GM12891 (cell line): ENCODE results near the gene MYF6. TPM values are rescaled to one million over a fixed set of nuclear protein-coding genes. Genes with fewer than 3 reads are reported as not detected.
"Not testable (repeated sequence)": the region's sequence is repeated elsewhere in the genome, so short reads cannot be mapped to it uniquely, and the experiment has no call there.

Experiments used
- DNase-seq: peaks from one replicate; pipeline ENCODE4 v3.0.0; 2011; ENCODE audit warnings: low spot score; ENCODE audit not compliant: insufficient read length
- FAIRE-seq: peaks from 2 replicates; lab custom pipeline; 2011; peaks lifted over from hg19 to GRCh38; lab: Jason Lieb, UNC
- PAX5 ChIP-seq: IDR thresholded peaks from 2 replicates; pipeline ENCODE4 v1.6.1; 2011; ENCODE audit warnings: low read length, moderate library complexity, mild to moderate bottlenecking; ENCODE audit not compliant: insufficient read depth, severe bottlenecking
- POLR2A ChIP-seq: IDR thresholded peaks from 2 replicates; pipeline ENCODE4 v1.6.1; 2011; ENCODE audit warnings: low read depth, low read length, control low read depth
- POLR2AphosphoS5 ChIP-seq: IDR thresholded peaks from 2 replicates; pipeline ENCODE4 v1.6.1; 2011; ENCODE audit warnings: low read depth, low read length, control low read depth
- POU2F2 ChIP-seq: IDR thresholded peaks from 2 replicates; pipeline ENCODE4 v1.6.1; 2011; ENCODE audit warnings: low read depth, mild to moderate bottlenecking, control low read depth, low read length, moderate library complexity
- SPI1 ChIP-seq: IDR thresholded peaks from 2 replicates; pipeline ENCODE4 v1.6.1; 2011; ENCODE audit warnings: low read depth, low read length, control low read depth
- TAF1 ChIP-seq: IDR thresholded peaks from 2 replicates; pipeline ENCODE4 v1.6.1; 2011; ENCODE audit warnings: low read depth, low read length, control low read depth
- polyA plus RNA-seq: library from polyadenylated mRNA; unstranded; fragments of >200 nt; gene quantifications from one replicate; pipeline ENCODE4 v1.2.1, GENCODE V29; 2012; ENCODE audit warnings: low read depth, missing spikeins, inconsistent platforms; ENCODE audit not compliant: missing spikeins

The MYF6 gene
- polyA plus RNA-seq: not detected

DNA sequence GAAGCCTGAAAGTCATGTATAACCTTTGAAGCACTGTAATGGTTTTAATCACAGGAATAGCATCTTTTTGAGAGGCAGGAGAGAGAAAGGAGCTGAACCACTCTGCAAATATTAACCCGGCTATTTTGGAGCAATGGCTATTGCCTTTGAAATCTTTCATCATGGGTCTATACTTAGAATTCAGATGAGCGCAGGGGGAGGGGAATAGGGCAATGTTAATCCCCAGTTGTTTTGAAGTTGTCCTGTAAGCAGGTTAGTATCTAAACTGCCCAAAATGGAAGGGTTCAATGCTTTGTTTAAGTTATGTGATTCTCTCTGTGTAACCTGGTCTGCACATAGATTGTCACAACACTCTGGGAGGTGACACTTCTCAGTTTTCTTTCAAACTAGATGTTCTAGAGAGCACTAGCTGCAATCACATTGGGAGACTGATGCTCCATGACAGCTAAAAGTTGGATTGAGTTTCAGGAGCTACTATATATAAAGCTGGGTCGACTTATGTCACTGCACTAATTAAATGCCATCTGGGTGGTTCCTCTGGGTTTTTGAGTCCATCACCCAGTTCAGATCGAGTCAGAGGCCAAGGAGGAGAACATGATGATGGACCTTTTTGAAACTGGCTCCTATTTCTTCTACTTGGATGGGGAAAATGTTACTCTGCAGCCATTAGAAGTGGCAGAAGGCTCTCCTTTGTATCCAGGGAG lies at the start of gene MYF6:
Gene MYF6 (plus strand): TSS at position 509 of the 704 bp plus-strand sequence. CDS start 86 bp downstream, at position 595.
- DNase-seq (no peak), FAIRE-seq (no peak)
- TF ChIP-seq POLR2A (no peak), PAX5 (no peak), POU2F2 (no peak), TAF1 (no peak), SPI1 (no peak)

DNA sequence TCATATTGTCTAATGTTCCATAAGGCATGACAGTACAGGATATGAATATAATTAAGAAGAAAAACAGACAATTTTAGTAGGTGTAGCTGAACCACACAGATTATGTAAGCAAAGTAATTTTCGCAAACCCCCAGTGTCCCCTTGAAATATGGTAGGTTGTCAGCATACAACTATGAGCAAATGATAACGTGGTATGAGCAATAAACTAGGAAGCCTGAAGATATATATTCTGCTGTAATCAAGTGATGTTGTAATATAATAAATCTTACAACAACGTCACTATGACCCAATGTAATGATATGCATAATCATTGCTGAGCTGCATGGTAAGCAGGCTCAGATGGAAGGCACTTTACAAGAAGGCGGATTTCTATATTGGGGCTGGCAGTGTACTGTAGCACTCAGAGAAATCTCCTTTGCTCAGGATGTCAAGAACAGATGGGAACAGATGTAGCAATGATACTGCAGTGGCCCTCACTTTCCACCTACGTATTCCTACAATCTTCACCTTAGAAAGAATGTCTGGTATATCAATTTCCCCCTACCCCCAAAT lies 47.8 kb upstream of the MYF6 start:
- no peak for FAIRE-seq
- no peak for TF ChIP-seq TAF1
- DNase-seq: no peak

DNA sequence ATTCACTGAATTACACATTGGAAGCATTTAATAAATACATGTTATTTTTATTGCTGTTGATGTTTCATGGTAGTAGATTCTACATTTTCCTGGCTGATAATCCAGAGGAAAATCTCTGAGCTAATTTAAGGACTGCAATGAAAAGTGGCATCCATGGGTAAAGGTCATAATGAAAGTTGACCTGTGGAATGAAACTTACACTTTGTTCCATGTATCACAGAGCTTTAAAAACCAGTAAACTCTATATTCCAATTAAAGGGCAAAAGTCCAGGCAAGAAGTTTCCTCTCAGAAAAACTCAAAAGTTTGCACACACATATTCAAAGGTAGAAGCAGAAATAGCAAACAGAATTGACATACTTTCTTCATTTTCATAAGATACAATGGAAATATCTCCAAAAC lies 44.8 kb upstream of the MYF6 start:
- DNase-seq (no peak), FAIRE-seq (no peak)
- TF ChIP-seq POU2F2 (no peak), PAX5 (no peak), POLR2A (no peak), POLR2AphosphoS5 (no peak)

DNA sequence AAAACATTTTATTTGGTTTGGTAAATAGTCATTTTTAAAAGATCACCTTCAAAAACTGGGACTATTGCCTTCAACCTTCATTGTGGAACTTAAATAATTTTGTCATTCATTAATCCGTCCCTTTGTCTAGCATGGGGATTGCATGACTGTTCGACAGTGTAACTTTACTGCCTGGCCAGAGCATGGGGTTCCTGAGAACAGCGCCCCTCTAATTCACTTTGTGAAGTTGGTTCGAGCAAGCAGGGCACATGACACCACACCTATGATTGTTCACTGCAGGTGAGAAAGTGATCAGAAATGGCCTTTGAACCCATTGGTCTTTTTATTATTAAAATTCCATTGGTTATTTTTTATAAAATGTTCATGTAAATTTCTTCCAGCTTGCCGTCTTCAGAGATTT lies 37.2 kb upstream of the MYF6 start:
- FAIRE-seq (no peak), DNase-seq (no peak)
- no peak for TF ChIP-seq POLR2AphosphoS5
- TF ChIP-seq PAX5: no peak
- no peak for TF ChIP-seq POU2F2
- TF ChIP-seq TAF1: no peak
- no peak for TF ChIP-seq POLR2A
- no peak for TF ChIP-seq SPI1

DNA sequence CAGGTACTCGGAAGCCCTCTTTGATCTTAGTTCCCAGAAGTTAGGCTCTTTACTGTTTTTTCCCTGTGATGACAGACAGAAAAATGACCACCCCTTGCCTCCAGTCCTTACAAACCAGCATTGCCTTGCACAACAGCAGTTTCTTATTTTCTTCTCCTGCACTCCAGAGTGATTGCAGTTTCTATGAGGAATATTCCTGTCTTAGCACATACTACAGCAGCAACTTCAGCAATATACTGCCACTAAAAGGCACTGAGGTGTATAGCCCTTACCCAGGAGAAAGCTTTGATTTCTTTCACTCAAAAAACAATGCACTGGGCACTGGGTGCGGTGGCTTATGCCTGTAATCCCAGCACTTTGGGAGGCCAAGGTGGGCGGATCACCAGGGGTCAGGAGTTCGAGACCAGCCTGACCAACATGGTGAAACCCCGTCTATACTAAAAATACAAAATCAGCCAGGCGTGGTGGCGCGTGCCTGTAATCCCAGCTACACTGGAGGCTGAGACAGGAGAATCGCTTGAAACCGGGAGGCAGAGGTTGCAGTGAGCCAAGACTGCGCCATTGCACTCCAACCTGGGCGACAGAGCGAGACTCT lies 31.3 kb upstream of the MYF6 start:
- FAIRE-seq, DNase-seq: not testable (repeated sequence)

DNA sequence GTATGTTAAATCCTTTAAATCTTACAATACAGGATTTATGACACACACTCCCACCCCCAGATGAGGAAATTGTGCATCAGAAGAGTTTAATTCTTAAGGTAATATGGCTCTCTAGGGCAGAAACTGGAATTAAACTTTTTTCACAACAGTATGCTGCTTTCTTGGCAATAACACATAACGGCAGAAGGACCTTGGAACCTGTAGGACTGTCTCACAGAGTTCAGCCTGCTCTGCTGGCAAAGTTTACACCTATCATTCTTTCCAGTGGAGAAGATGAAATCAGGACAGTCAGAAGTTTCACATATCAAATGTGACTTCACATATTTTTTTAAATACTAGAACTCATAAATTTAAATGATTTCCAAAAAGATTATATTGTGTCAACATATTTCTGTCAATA lies 30.6 kb upstream of the MYF6 start:
- DNase-seq: no peak
- TF ChIP-seq POU2F2: no peak
- no peak for TF ChIP-seq POLR2AphosphoS5
- TF ChIP-seq PAX5: no peak
- TF ChIP-seq TAF1: no peak
- no peak for TF ChIP-seq SPI1
- no peak for TF ChIP-seq POLR2A
- FAIRE-seq: no peak

DNA sequence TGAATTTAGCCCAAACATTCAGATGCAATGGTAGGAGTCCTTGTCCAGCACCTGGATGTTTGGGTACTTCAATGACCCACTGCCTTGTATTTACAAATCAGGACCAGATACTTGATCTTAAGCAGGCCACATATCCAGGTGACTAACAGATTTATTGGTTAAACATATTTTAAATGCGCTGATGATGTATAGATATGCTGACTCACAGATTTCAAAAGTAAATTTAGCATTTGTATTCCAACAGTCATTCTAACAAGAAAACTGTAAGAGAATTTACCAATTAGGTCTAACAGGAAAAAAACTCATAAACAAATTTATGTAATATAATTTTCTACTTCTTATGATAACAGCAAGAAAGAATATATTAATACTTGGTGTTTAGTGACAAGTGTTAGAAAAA lies 29.4 kb upstream of the MYF6 start:
- DNase-seq: no peak
- no peak for TF ChIP-seq TAF1
- TF ChIP-seq POLR2A: no peak
- TF ChIP-seq POLR2AphosphoS5: no peak
- TF ChIP-seq POU2F2: no peak
- TF ChIP-seq PAX5: no peak
- TF ChIP-seq SPI1: no peak
- no peak for FAIRE-seq

DNA sequence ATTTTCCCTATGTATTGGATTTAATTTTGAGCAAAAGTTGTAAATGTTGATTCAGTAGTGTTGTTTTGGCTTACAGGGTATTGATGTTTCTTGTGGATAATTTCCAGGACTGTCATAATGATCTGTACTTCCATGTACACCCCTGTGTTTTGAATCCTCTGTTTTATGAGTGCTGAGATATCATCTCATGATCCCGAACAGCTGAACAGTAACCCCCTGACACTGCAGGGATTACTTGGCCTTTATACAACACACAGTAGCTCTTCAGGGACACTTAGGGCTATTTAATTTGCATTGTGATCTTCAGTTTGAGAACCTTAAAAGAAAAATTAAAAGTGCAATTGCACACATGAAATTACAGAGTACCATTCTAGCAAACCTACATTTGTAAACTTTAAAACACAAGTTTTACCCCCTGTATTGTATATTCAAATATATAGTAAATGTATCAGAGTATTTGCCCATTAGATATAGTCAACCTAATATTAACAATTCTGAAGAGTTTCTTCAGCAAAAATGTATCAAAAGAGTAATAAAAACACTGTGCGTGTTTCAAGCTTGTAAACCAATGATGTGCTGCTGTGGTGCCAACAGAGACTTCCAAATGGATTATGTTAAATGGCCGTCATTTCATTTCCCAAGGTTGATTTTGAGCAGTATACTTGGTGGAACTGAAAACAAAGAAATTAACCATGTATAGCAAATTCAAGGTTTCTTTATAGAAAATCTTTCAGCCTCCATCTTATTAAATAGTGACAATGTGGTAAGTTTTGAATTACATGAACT lies 27.9 kb upstream of the MYF6 start:
- FAIRE-seq (no peak), DNase-seq (no peak)
- TF ChIP-seq POLR2AphosphoS5 (no peak), PAX5 (no peak), POU2F2 (no peak), POLR2A (no peak), SPI1 (no peak), TAF1 (no peak)

DNA sequence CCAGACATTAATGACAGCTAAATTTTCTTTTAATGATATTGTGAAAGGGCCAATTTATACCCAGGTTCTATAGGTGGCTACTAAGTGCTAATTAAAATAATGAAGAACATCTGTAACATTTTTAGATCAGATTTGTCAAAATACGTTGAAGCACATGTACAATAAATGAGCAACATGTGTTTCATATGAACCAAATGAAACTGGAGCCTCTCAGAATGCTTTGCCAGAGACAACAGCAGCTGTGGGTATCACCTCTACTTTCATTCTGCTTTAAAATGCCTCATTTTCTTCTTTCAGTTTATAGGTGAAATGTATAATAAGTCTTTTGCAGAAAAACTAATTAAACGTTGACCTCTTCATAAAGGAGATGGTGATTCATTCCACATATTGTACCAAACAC lies 26.1 kb upstream of the MYF6 start:
- DNase-seq (no peak), FAIRE-seq (no peak)
- TF ChIP-seq POLR2AphosphoS5 (no peak), PAX5 (no peak), POLR2A (no peak), POU2F2 (no peak), SPI1 (no peak), TAF1 (no peak)

DNA sequence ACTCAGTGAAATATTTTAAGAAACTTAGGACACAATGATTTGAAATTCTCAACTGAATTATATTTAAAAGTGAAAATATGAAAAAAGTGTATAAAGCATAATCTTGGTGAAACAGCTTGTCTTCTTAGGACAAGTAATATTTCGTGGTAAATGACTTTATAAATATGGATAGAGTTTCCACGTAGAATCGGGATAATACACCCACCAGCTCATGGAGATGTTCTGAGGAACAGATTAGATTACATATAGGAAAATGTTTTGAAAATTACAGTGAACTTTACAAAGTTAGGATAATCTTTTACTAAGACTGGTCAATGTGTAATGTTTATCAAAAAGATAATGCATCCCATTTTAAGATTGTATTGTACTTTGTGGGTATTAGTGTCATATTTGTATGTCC lies 25.6 kb upstream of the MYF6 start:
- FAIRE-seq (no peak), DNase-seq (no peak)
- TF ChIP-seq POU2F2: no peak
- no peak for TF ChIP-seq SPI1
- TF ChIP-seq PAX5: no peak
- TF ChIP-seq TAF1: no peak
- TF ChIP-seq POLR2A: no peak
- TF ChIP-seq POLR2AphosphoS5: no peak
